Testis (tissue), 2 donors: ENCODE data around the gene CACNA1D.

ENCODE experiments used
- POLR2A ChIP-seq: fragments of 450-650 bp; IDR thresholded peaks from one replicate; pipeline ENCODE4 v1.6.1; 2017; ENCODE audit warnings: antibody characterized with exemption, mild to moderate bottlenecking, moderate library complexity
- TF ChIP-seq, protein P1 (sequence below), 3 experiments: fragments of 450-650 bp in 2 of 3; fragments of 200-600 bp in 1 of 3; sonication (generic) in 1 of 3; IDR thresholded peaks; one replicate each; pipeline ENCODE4 v1.5.1; 2016 to 2019; ENCODE audit warnings: antibody characterized with exemption in 3 of 3, mild to moderate bottlenecking in 2 of 3, moderate library complexity in 1 of 3

DNA sequence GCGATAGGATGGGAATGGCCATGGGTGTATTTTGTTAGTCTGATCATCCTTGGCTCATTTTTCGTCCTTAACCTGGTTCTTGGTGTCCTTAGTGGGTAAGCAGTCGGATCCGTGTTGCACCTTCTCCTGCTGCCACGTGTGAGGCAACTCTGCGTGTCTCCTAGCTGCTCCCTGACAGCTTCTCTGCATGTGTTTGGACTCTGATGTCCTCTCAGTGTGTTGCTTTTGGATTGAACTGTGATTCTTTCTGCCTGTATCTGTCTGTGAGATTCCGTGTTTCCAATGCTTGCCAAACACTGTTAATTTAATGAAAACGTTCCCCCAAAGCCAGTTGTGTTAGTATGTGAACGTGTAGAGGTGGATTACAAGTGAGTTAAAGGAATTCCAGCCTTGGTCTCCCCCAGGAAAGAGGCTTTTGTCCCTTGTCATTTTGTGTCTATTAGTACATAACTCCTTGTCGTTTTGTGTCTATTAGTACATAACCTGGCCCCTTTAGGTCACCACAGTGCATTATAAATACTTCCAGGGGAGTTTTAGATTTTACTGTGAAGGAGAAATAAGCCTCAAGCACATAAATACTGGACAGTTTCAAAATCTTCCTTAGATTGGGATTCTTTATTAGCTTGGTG lies 179.4 kb downstream of the CACNA1D start:
- TF ChIP-seq, protein P1, sequence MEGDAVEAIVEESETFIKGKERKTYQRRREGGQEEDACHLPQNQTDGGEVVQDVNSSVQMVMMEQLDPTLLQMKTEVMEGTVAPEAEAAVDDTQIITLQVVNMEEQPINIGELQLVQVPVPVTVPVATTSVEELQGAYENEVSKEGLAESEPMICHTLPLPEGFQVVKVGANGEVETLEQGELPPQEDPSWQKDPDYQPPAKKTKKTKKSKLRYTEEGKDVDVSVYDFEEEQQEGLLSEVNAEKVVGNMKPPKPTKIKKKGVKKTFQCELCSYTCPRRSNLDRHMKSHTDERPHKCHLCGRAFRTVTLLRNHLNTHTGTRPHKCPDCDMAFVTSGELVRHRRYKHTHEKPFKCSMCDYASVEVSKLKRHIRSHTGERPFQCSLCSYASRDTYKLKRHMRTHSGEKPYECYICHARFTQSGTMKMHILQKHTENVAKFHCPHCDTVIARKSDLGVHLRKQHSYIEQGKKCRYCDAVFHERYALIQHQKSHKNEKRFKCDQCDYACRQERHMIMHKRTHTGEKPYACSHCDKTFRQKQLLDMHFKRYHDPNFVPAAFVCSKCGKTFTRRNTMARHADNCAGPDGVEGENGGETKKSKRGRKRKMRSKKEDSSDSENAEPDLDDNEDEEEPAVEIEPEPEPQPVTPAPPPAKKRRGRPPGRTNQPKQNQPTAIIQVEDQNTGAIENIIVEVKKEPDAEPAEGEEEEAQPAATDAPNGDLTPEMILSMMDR (IDR thresholded peaks at IDR 0.05): no peak
- TF ChIP-seq POLR2A: no peak
